Astrocyte of the hippocampus (primary cell): ENCODE measurements around the gene BTBD7.

ENCODE experiments used
- DNase-seq: peaks from one replicate; pipeline ENCODE4 v3.0.0; 2011; ENCODE audit warnings: low read depth, low spot score

Gene BTBD7

DNA sequence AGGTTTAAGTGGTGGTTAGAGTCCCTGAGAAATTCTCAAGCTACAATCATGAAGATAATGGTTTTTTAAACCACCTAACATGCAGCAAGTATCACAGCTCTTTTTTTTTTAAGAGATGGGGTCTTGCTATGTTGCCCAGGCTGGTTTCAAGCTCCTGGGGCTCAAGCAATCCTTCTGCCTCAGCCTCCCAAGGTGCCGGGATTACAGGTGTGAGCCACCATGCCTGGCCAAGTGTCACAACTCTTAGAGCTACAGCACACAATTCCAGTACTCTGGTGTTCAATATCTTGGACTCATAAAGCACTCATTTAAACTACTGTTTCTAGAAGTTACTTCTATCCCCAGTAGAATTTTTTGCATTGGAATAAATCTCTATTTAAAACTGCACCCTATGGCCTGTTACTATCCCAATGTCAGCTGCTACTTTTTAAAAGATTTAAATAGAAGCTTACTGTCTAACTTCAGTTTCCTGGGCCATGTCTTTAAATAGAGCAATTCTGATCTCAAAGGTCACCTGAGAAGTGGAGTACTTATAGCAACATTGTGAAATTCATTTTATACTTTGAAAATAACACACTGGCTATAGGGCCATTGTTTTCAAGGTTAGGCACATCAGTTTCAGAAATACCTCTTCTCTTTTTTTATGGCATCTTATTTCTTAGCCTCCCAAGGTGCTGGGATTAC is 137.4 kb downstream of the BTBD7 start:
- no peak for DNase-seq
